GM19455 (cell line): ENCODE measurements around the gene L3MBTL1.
"Not testable (repeated sequence)": the region's sequence is repeated elsewhere in the genome, so short reads cannot be mapped to it uniquely, and the experiment has no call there.

Experiments
- ATAC-seq: cut with Tn5 transposase; IDR thresholded peaks from one replicate; pipeline ENCODE4 v1.9.1; 2021; ENCODE audit not compliant: unreplicated experiment

L3MBTL1 gene

DNA sequence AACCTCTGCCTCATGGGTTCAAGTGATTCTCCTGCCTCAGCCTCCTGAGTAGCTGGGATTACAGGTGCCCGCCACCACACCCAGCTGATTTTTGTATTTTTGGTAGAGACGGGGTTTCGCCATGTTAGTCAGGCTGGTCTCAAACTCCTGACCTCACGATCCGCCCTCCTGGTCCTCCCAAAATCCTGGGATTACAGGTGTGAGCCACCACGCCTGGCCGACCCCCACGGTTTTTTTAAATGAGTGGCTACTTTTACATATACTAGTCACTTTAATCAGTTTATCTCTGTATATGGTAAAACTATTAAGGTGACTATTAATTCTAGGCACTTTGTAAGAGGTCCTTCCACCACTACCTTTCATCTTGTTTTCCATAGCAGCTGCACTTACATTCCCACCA, 5.5 kb upstream of the L3MBTL1 start:
- ATAC-seq = not testable (repeated sequence)

DNA sequence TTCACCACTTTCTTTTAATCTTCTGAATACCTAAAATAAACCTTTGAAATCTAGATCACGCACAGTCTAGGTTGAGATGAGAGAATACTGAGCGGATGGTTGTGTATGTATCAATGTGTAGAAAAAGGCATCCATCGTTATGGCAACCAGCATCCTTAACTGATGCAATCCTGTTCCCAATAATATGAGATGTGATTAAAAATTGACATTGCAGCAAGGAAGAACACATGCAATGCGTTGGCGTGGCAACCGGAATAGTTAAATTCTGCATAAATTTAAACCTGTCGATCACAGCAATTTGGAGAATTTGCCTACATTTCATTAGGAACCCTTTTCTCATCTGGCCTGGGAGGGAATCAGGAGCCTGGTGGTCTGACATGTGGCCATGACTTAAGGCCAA, 1.3 kb upstream of the L3MBTL1 start:
- no peak for ATAC-seq

DNA sequence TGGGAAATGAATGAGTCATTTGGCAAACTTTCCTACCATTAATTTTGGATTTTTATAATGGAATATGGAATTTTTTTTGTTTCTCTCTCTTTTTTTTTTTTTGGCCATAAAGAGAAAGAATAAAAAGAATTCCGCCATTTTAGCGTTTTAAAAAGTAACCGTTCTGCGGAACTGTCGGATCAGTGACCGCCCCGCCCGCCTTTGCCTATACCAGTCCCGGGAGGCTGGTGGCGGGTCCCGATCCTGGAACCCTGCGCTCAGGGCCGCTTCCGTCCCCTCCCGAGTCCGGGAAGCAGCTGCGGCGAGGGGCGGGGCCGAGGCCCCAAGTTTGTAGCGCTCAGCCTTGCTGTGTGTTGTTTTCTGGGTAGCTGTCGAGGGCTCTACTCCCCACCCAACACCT, 609 bp downstream of the L3MBTL1 start:
- no peak for ATAC-seq

DNA sequence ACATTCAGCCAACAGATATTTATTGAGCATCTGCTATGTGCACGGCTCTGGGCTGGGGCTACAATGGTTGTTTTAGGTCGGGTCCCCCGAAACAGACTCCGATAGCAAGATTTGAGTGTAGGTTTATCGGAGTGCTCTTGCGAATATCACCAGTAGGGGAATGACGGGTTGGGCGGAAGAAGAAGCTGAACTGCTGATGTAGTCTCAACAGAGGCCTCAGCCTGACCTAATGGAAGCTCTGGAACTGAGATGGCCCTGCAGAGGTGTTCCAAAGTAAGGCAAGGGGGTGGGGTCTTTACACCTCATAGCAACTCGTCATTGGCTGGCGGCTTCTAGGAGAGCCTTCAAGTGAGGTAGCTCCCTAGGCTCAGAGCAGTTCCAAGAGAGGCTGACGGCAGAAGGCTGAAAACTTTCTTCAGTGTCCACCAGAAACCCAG, 1.1 kb downstream of the L3MBTL1 start:
- ATAC-seq = no peak

DNA sequence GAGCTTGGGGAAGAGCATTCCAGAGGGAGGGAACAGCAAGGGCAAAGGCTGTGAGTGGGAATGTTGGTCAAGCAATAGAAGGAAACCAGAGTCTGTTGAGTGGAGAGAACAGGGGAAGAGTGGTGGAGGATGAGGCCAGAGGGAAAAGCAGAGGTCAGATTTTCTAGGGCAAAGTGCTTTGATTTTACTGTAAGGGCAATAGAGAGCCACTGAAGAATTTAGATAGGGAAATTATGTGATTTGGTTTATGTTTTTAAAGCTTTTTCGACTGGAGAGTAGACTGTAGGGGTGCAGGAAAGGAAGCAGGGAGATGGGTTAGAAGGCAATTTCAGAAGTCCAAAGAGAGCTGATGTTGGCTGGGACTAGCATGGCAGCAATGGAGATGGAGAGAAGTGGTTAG, 4.4 kb downstream of the L3MBTL1 start:
- ATAC-seq = no peak

DNA sequence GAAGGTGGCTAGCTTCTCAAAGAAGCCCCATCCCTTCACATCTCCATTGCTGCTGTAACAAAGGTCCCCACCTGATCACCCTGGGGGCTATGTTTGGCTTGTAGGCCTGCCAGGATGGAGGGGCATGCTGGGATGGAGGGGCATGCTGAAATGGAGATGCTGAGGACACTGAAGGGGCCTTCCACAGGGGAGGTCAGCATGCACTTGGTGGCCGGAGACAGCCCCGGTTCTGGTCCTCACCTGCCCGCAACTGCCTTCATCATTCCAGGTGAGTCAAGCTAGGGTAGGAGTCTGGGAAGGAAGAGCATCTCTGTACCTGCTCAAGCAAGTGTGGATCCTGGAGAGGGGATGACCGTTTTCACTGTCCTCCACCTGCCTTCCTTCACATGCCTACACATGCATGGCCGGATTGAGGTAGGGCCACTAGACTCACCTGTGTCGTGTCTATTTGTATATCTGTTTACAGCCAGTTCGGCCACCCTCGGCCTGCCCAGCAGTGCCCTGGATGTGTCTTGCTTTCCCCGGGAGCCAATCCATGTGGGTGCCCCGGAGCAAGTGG, 6.0 kb downstream of the L3MBTL1 start:
- ATAC-seq = peak; percentile 4

DNA sequence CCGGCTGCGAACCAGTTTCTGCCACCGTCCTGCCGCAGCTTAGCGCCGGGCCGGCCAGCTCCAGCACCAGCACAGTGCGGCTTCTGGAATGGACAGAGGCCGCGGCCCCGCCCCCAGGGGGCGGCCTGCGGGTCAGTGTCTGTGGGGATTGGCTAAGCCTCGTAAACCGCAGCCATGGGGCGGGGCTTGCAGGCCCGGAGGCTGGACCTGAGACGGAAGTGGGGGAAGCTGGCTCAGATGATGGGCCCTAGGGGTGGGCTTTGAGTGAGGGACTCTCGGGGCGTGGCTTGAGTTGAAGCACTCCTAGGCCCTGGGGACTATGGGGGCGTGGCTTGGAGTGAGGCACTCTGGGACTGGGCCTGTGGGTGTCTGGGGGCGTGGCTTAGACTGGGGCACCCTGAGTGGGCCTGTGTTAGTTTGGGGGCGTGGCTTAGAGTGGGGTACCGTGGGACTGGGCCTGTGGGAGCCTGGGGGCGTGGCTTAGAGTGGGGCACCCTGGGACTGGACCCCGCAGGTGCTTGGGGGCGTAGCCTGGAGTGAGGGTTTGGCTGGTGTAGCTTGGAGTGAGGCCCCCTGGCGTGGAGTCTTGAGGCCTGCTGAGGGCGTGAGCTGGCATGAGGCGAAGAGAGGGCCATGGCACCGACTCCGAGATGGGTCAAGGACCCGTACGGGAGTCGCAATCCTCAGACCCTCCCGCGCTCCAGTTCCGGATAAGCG, 6.6 kb downstream of the L3MBTL1 start:
- peak; percentile 85 for ATAC-seq

DNA sequence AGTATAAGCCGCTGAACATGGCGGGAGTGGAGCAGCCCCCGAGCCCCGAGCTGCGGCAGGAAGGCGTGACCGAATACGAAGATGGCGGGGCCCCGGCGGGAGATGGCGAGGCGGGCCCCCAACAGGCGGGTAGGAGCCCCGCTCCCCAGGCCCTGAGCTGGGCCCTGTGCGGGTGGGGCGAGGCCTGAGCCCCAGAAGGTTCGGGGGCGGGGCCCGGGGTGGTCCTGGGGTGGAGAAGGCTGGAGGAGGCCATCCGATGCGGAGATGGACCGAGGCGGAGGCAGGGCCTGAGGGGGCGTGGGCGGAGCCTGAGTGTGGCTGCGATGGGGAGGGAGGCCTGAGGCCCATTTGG, 7.1 kb downstream of the L3MBTL1 start:
- ATAC-seq = peak; percentile 23

DNA sequence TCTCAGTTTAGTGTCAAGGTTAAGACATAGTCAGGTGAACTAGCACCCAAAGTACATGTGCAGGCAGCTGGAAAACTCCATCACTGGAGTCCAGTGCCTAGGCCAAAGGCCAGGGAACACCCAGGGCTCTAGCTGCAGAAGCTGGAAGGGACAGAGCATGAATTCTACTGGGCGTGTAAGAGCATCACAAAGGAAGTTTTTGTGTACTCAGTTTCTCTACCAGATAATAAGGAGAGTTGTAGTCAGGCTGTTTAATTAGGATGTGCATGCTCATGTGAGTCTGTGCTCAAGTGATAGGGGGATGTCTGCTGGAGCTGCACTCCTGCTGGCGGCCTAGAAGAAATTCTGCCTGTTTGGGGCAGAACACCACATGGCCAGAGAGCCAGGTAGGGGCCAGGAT, 8.1 kb downstream of the L3MBTL1 start:
- ATAC-seq = no peak

DNA sequence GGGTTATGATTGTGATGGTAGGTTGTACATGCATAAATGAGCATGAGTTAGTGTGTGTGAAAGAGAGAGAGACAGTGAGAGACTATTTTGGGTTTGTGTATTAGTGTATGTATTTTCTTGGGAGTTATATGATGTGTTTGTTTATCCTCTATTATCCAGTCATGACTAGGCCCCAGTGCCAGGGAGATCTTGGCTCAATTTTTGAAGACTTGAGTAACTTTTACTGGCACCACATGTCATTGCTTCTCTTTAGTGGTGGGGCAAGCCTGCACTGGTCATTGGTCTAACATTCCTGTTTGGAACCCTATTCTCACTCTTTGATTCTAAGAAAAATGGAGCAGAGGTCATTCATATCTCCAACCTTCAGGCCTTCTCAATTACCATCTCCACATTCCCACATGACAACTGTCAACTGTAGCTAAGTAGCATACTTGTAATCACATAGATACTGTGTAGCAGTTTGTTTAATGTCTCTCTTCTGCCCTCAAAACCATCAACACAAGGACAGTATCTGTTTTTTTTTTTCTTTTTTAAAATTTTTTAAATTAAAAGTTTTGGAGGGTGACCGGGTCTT, 8.8 kb downstream of the L3MBTL1 start:
- no peak for ATAC-seq

DNA sequence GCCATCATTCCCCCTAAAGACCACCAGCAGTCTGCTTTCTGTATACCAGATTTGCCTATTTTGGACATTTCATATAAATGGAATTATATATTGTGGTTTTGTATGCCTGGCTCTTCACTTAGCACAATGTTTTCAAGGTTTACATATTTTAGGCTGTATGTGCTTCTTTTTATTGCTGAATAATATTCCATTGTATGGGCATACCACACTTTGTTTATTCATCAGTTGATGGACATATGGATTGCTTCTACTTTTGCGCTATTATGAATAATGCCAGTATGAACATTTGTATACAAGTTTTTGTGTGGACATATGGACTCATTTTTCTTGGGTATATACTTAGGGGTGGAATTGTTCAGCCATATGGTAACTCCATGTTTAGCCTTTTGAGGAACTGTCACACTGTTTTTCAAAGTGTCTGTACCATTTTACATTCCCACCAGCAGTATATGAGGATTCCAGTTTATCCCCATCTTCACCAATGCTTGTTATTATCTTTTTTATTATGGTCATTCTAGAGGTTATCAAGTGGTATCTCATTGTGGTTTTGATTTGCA, 12.7 kb downstream of the L3MBTL1 start:
- ATAC-seq = no peak

DNA sequence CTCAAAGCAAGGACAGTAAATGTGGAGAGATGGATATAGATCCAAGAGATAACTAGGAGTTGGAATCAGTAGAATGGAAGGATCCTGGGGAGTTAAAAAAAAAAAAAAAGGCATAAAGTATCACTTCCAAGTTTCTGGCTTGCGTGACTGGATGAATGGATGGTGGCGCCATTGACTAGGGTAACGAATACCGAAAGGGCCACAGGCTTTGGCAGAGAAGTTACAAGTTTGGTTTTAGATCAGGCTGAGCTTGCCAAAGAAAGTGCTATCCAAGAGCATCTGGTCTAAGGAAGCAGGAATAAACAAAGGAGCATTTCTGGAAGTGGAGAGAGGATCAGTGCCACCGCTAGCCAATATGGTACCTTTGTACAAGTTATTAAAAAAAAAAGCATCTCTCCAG, 17.5 kb downstream of the L3MBTL1 start:
- no peak for ATAC-seq

DNA sequence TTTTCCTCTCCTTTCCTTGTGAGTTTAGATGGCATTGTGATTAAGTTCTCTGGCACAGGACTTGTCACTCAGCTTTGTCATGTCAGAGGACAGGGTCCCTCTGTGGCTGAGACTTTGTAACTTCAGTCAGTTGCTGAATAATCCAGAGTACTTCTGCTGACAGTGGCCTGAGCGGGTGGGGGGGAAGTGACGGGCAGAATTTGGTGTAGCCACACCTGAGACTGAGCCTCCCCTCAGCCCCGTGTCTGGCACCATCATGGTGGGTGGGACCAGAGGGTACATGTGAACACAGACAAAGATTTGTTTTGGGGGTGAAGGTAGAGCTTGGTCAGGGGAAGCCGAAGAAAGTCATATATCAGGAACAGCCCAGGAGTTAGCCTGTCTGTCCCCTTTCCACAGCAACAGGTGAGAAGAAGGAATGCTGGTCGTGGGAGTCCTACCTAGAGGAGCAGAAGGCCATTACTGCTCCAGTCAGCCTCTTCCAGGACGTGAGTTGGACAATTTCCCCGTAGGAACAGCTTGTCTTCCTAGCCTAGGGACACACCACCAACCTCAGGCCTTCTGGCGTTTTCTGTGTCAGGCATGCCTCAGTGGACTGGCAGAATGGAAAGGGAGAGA, 20.9 kb downstream of the L3MBTL1 start:
- no peak for ATAC-seq

DNA sequence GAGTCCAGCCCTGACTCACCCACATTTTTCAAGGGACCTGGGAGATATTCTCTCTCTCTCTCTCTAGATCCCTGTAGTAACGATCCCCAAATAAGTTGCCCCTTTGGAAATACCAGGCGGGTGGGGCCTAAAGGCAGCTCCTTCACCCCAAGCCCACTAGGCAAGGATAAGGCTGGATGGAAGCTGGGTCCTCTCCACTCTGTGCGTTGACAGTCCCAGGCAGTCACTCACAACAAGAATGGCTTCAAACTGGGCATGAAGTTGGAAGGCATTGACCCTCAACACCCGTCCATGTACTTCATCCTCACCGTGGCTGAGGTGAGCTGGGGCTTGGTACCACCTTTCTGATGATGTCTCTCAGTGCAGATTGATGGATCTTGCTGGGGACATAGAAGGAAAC, 21.6 kb downstream of the L3MBTL1 start:
- no peak for ATAC-seq

DNA sequence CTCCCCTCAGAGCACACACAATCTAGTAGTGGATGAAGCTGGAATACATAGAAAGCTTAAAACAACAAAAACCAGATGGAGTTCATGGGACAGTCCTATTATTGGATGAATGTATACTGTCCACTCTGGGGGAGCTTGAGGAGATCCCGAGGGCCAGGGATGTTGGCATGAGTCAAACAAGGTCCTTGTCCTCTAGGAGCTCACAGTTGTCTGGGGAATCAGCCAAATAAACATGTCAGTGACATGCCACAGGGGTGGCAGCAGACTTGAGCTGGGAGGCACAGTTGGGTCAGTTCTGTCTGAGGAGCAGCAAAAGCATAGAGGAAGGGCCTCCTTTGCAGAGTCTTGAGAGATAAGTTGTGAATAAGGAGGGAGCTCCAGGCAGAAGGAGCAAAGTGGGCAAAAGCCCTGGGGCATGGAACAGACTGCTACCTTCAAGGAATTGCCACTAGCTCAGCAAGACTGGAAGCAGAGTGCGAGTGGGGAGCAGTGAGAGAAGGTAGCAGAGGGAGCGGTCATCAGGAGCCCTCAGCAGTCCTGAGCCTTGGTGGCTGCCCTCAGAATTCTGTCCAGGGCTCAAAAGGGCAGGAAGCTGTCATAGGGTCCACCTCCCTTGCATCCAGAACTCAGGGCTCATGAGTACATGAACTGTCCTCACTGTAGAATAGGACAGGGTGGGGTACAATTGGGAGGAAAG, 22.1 kb downstream of the L3MBTL1 start:
- no peak for ATAC-seq

DNA sequence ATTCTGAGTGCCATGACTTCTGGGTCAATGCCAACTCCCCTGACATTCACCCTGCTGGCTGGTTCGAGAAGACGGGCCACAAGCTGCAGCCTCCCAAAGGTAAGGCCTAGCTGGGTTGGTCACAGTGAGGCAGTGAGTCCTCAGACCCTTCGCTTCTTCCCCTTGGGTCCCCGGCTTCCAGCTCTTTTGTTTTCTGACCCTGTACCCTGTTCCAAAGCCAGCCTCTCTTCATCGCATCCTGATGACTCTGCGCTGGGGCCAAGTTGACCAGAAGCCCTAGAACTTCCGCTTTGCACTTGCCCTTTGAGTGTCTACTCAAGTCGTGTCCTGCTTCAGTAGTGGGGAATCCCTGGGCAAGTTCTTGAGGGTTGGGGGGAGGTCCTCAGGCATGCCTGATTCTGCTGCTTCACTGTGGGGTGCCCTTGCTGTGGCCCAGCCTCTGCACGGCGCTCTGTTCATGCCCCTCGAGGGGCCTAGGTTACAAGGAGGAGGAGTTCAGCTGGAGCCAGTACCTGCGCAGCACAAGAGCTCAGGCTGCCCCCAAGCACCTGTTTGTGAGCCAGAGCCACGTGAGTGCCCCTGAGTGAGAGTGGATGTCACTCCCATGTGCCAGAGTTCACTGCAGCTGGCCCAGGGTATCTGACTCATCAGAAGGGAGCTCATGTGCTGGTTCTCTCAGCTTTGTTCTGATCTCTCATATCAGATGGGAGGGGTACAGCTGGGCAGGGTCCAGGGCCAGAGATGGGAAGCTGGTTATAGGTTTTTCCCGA, 23.0 kb downstream of the L3MBTL1 start:
- ATAC-seq = no peak

DNA sequence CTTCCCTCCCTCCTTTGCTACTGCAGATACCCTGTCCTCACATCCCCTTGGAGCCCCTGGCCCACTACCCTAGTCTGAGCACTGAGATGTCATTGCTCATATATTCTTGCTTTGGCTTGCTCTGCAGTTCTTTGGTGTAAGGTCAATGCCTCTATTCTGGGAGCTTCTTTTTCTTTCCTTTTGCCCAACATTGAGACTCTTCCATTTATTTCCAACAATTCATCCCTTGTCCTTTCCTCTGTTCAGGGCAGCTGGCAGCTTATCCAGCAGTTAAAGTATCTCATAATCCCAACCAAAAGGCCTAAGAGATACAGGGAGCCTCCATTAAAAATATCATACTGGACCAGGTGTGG, 23.6 kb downstream of the L3MBTL1 start:
- no peak for ATAC-seq

DNA sequence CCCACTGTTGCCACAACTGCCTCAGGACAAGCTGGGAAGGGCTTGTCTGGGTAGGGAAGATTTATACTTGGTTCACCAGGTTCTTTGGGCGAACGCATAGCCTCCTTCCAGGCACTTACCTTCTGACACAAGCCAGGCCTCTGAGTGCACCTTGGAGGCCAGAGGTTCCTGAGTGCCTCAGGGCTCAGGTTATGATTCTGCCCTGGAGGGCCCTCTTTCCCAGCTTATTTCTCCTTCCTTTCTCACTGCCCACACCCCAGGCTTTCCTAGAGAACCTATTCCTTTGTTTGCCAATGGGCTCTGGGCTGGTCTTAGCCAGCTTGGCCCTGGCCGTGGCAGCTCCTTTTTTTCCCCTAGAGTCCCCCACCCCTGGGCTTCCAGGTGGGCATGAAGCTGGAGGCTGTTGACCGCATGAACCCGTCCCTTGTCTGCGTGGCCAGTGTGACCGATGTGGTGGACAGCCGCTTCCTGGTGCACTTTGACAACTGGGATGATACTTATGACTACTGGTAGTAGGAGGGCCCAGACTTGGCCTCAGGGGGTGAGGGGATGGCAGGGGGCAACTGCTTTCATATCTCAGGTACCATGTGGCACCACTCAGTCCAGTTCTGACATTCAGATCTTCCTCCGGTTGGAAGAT, 25.0 kb downstream of the L3MBTL1 start:
- ATAC-seq = no peak

DNA sequence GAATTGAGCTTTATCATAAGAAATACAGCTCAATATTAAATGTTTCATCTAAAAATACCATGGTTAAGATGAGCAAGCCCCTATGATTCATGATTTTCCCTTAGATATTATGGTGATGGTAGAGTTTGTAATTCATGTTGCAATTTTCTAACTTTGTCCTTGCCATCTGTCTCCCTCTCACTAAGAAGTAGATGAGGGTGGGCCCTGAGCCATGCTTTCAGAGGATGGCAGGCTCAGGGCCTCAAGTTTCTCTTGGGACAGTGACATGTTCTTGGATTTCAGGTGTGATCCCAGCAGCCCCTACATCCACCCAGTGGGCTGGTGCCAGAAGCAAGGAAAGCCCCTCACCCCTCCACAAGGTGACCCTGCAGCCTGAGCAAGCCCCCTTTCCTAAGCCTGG, 25.6 kb downstream of the L3MBTL1 start:
- ATAC-seq = no peak

DNA sequence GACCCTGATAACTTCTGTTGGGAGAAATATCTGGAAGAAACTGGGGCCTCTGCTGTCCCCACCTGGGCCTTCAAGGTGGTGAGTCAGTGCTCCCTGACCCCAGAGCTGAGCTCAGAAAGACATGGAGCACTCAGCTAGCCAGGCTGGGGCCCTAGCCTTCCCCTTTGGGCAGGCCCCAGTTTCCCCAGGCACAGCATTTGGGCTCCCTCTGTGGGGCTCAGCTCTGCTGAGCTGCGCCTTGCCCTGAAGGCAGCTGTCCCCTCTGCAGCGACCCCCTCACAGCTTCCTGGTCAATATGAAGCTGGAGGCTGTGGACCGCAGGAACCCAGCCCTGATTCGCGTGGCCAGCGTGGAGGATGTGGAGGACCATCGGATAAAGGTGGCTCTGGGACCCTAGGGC, 26.5 kb downstream of the L3MBTL1 start:
- no peak for ATAC-seq
